A172 (cell line): Measurements from ENCODE around the gene AGRN. TPM values are rescaled to one million over a fixed set of nuclear protein-coding genes. Genes with fewer than 3 reads are reported as not detected.
"Not testable (repeated sequence)": the region's sequence is repeated elsewhere in the genome, so short reads cannot be mapped to it uniquely, and the experiment has no call there.

Experiments used
- DNase-seq: peaks from one replicate; pipeline ENCODE4 v3.0.0-alpha.2; 2015; ENCODE audit warnings: low spot score
- total RNA-seq: library from RNA; depleted of rRNA; stranded (reverse); fragments of >200 nt; shearing (Covaris generic); gene quantifications from 2 replicates; pipeline ENCODE4 v1.2.3, GENCODE V29; 2014

AGRN gene
- total RNA-seq, 1 experiment from 2014 or later: 115 TPM

- peak; percentile 51 for DNase-seq
Observed at GRCh38 chr1:1000357-1001056, 19.4 kb upstream of the AGRN start.

- no peak for DNase-seq
Observed at GRCh38 chr1:1001057-1001783, 18.7 kb upstream of the AGRN start.

- DNase-seq: no peak
Observed at GRCh38 chr1:1003618-1004419, 16.1 kb upstream of the AGRN start.

GRCh38 chr1:1004420-1004779 is 15.5 kb upstream of the AGRN start:
- DNase-seq: no peak

- DNase-seq: peak; percentile 65
Observed at GRCh38 chr1:1004780-1005697, 14.9 kb upstream of the AGRN start.

GRCh38 chr1:1005774-1006304 is 14.1 kb upstream of the AGRN start:
- DNase-seq: no peak

- no peak for DNase-seq
Observed at GRCh38 chr1:1006305-1007159, 13.4 kb upstream of the AGRN start.

- DNase-seq: not testable (repeated sequence)
Observed at GRCh38 chr1:1010131-1010530, 9.8 kb upstream of the AGRN start.

GRCh38 chr1:1011396-1011949 is 8.4 kb upstream of the AGRN start:
- DNase-seq: no peak

- DNase-seq: not testable (repeated sequence)
Observed at GRCh38 chr1:1012736-1013104, 7.2 kb upstream of the AGRN start.

GRCh38 chr1:1013105-1013921 is 6.6 kb upstream of the AGRN start, which contains the start of gene ISG15:
TSS of gene ISG15 (plus strand) at chr1:1013497. CDS start at chr1:1013574, 77 bp downstream.
- DNase-seq: peak; percentile 71

GRCh38 chr1:1013922-1014648 is 5.8 kb upstream of the AGRN start:
- DNase-seq: no peak

- no peak for DNase-seq
Observed at GRCh38 chr1:1014799-1015681, 4.9 kb upstream of the AGRN start.

GRCh38 chr1:1017397-1018320 is 2.3 kb upstream of the AGRN start:
- DNase-seq: not testable (repeated sequence)

- DNase-seq: not testable (repeated sequence)
Observed at GRCh38 chr1:1018321-1018685, 1.6 kb upstream of the AGRN start.
